Measurements from ENCODE around the gene BMPER. TPM values are rescaled to one million over a fixed set of nuclear protein-coding genes. Genes with fewer than 3 reads are reported as not detected.

Gene BMPER
- total RNA-seq, 1 experiment from 2014 or later = not detected

- DNase-seq (ENCODE audit: low spot score) = peak; percentile 13
These were observed 269.6 kb downstream of the BMPER start for GRCh38 chr7:34174688-34175616.

- DNase-seq (ENCODE audit: low spot score) = no peak
These were observed 270.5 kb downstream of the BMPER start for GRCh38 chr7:34175837-34176236.

DNA sequence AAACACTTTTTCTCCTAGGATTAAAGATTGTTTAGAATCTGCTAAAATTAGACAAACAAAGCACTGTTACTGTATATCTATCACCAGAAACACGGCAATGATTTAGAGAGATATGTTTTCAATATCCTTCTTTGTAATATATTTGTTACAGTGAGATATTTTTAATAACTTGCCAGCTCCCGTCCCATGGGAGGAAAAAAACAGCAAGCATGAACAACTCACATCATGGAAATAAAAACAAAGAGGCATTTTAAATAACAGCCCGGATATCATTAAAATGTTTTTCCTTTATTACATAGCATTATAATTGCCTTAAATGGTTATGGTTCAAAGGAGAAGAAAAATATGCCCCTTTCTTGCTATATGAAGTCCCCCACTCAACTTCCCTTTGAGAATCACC, 272.1 kb downstream of the BMPER start:
- no peak for DNase-seq (ENCODE audit: low spot score)

GRCh38 chr7:34181271-34181958, 276.1 kb downstream of the BMPER start:
- DNase-seq (ENCODE audit: low spot score) = no peak

- no peak for DNase-seq (ENCODE audit: low spot score)
These were observed 279.1 kb downstream of the BMPER start for GRCh38 chr7:34184466-34184865.

DNA sequence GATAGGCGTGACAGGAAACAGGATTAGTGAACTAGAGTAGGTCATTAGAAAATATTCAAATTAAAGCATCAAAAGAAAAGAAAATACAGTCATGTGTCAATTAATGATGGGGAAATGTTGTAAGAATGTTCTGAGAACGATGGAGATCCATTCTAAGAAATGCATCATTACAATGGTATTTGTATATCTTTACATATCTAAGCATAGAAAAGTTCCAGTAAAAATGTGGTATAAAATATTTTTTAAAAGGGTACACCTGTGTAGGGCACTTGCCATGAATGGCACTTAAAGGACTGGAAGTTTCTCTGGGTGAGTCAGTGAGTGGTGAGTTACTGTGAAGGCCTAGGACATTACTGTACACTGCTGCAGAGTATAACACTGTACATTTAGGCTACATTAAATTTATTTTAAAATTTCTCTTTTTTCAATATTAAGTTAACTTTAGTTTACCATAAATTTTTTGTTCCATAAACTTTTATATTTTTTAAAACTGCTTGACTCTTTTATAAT, 282.5 kb downstream of the BMPER start:
- DNase-seq (ENCODE audit: low spot score) = no peak

- DNase-seq (ENCODE audit: low spot score) = no peak
These were observed 283.7 kb downstream of the BMPER start for GRCh38 chr7:34189031-34189430.

DNA sequence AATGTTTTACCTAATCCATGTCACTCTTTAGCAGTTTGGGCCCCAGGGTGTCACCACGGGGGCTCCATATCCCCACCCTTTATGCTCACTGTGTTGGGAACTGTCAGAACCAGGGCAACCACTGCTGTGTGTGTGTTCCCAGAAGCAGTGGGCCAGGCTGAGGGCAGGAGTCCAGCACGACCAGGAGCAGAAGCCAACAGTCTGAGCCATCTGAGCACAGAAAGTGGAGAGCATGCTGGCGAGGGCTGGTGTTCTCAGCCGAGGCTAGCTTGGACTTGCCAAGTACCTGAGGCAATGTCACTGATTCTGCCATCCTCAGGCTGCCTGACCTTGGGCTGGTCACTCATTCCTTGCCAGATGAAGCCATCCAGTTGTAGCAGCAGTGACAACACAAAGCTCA, 285.0 kb downstream of the BMPER start:
- DNase-seq (ENCODE audit: low spot score) = no peak

DNA sequence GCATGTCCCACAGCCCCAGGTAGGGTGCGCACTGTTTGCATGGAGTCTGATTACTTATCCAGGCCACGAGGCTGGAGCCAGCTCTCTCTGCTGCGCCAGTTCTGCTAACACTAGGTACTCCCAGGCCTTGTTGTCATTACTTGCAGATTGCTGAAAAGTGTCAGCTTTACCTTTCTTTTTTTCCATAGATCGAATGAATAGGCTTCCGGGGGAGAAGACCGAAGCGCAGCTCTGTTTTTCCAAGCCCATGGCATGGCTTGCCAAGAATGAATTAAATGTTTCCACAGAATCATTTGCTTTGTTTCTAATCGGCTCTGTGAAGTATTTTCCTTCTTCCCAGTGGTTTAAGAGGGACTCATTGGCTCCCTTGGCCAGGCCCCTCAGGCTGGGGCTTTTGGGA, 285.8 kb downstream of the BMPER start:
- no peak for DNase-seq (ENCODE audit: low spot score)

DNA sequence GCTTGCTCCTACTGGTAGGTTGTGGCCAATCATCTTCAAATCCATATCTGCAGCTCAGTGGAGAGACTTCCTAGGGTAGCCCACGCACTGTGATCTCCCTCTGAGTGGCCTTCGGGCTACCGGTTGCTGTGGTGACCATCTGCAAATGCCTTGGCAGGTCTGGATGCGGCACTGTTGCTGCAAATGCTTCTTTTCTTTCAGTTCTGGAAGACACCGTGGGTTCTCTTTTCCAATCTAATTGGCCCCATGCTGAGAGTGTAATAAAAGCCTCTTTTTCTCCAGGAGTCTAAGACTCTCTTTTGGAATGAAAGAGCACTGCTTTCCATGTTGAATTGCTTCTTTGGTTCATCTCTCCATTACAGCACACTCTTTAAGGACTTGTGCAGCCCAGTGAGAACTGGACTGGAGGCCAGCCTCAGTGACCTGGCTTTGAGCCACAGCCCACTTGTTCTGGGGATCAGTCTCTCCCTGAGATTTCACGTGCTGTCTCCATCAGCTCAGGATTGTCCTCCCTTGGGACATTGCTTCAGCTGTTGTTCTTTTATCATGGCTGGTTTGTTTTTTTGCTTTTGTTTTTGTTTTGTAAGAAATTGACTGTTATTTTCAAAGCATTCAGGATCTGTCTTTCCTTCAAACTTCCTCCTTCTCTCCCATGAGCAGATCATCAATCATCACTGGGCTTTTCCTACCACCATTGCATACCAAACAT, 286.6 kb downstream of the BMPER start:
- no peak for DNase-seq (ENCODE audit: low spot score)

DNA sequence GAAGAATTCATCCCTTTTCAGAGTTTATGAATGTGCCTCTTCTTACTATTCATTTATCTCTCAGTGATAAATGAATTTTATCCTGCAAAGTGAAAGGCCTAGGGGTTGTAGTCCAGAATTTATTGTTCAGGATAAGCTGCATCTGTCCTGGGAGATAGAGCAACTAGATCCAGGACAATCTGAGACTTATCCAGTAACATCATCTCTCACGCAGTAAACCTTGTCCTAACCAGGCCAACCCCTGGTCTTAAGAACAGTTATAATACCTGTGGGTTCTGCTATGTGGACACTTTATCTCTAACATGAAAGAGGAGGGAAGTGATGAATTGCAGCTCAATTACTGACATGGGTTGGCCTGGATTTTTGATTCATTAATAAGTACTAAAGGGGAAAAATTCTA, 287.6 kb downstream of the BMPER start:
- no peak for DNase-seq (ENCODE audit: low spot score)

GRCh38 chr7:34198231-34198641, 292.9 kb downstream of the BMPER start:
- no peak for DNase-seq (ENCODE audit: low spot score)
